RWPE2 (cell line): ENCODE measurements around the gene SH2B2.

Experiments
- ATAC-seq: fragments of 200-7000 bp; cut with Tn5 transposase; 3 replicates; pipeline ENCODE4 v1.9.1; 2021; ENCODE audit warnings: low read depth
- DNase-seq: peaks from one replicate; pipeline ENCODE4 v3.0.0-alpha.2; 2020; ENCODE audit warnings: low spot score
- H3K27ac ChIP-seq: fragments of 450-650 bp; 2 replicates; pipeline ENCODE4 v1.5.1; 2017; ENCODE audit warnings: mild to moderate bottlenecking; ENCODE audit not compliant: poor library complexity, severe bottlenecking
- H3K27me3 ChIP-seq: fragments of 250-450 bp; sonication (Bioruptor Pico); 2 replicates; pipeline ENCODE4 v1.5.1; 2021; ENCODE audit warnings: mild to moderate bottlenecking, moderate library complexity; ENCODE audit not compliant: insufficient read depth, poor library complexity, severe bottlenecking
- H3K36me3 ChIP-seq: fragments of 250-450 bp; sonication (Bioruptor Pico); 2 replicates; pipeline ENCODE4 v1.5.1; 2020; ENCODE audit warnings: low read depth, mild to moderate bottlenecking, moderate library complexity
- H3K4me1 ChIP-seq: fragments of 250-450 bp; sonication (Bioruptor Pico); 2 replicates; pipeline ENCODE4 v1.5.1; 2021; ENCODE audit warnings: mild to moderate bottlenecking, moderate library complexity; ENCODE audit not compliant: insufficient read depth, poor library complexity, severe bottlenecking
- H3K4me3 ChIP-seq: fragments of 250-450 bp; sonication (Bioruptor Pico); 2 replicates; pipeline ENCODE4 v1.5.1; 2021; ENCODE audit warnings: mild to moderate bottlenecking, moderate library complexity; ENCODE audit not compliant: severe bottlenecking
- H3K9me3 ChIP-seq: fragments of 250-450 bp; sonication (Bioruptor Pico); 2 replicates; pipeline ENCODE4 v1.5.1; 2021; ENCODE audit warnings: mild to moderate bottlenecking, moderate library complexity; ENCODE audit not compliant: severe bottlenecking
- TF ChIP-seq, protein P1 (sequence below): fragments of 450-650 bp; IDR thresholded peaks from one replicate; pipeline ENCODE4 v1.5.1; 2017; ENCODE audit warnings: mild to moderate bottlenecking, moderate library complexity; ENCODE audit not compliant: poor library complexity, severe bottlenecking

Gene SH2B2

DNA sequence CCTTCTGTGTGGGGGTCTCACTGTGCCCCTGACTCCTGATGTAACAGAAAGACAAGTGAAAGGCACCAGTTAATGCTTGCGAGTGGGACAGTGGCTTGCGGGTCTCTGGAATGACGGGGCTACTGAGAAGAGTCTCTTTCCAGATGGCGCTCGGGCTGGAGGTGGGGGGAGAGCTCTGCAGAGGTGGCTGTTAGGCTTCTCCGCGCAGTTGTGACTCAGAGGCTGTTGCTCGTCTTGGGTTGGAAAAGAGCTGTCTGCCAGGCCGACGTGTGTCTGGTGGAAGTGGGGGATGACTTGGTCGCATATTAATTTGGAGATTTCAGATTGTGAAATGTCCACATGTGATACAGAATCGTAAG lies 27.9 kb upstream of the SH2B2 start:
- Histone ChIP-seq H3K4me1 (no peaks in the 10 kb centered on the region), H3K9me3 (no peaks in the 10 kb centered on the region), H3K36me3 (no peaks in the 10 kb centered on the region), H3K4me3 (no peak overlapping the region), H3K27ac (no peak overlapping the region), H3K27me3 (no peaks in the 10 kb centered on the region)
- ATAC-seq = no peak
- TF ChIP-seq, protein P1, sequence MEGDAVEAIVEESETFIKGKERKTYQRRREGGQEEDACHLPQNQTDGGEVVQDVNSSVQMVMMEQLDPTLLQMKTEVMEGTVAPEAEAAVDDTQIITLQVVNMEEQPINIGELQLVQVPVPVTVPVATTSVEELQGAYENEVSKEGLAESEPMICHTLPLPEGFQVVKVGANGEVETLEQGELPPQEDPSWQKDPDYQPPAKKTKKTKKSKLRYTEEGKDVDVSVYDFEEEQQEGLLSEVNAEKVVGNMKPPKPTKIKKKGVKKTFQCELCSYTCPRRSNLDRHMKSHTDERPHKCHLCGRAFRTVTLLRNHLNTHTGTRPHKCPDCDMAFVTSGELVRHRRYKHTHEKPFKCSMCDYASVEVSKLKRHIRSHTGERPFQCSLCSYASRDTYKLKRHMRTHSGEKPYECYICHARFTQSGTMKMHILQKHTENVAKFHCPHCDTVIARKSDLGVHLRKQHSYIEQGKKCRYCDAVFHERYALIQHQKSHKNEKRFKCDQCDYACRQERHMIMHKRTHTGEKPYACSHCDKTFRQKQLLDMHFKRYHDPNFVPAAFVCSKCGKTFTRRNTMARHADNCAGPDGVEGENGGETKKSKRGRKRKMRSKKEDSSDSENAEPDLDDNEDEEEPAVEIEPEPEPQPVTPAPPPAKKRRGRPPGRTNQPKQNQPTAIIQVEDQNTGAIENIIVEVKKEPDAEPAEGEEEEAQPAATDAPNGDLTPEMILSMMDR = no peak
- no peak for DNase-seq

DNA sequence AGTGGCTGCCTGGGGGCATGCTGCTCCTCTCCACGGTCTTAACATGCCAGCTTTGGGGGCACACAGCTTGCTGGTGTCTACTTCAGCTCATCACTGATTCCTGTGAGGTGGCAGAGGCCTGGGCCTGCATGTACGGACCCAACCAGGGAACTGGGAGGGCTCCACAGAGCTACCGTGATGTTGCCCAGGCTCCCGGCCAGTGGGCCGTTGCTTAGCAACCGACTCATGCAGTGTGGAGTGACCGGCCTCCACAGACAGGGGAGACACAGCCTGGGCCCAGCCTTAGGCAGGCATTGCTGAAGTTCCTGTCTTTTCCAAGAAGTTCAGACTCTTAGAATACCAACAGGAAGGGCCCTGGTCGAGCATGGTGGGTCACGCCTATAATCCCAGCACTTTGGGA lies 25.8 kb upstream of the SH2B2 start:
- TF ChIP-seq, protein P1 = no peak
- H3K27ac ChIP-seq = no peak overlapping the region
- no peaks in the 10 kb centered on the region for H3K27me3 ChIP-seq
- no peaks in the 10 kb centered on the region for H3K4me1 ChIP-seq
- DNase-seq (no peak), ATAC-seq (no peak)
- no peaks in the 10 kb centered on the region for H3K9me3 ChIP-seq
- no peak overlapping the region for H3K4me3 ChIP-seq
- no peaks in the 10 kb centered on the region for H3K36me3 ChIP-seq

DNA sequence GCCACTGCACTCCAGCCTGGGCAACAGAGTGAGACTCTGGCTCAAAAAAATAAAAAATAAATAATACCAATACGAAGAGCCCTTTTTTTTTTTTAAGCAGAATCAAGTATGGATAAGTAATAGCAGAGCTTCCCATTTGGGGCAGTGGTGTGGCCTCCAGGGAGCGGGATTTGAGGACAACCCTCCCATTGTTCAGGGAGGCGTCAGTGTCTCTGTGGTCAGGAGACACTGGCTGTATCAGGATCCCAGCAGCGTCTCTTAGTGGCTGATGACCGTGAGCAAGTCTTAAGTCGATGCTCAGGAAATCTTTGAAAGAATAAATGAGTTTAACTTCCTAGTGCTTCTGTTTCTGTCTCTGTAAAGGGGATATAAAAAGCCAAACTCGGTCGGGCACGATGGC lies 25.2 kb upstream of the SH2B2 start:
- no peaks in the 10 kb centered on the region for H3K4me1 ChIP-seq
- no peaks in the 10 kb centered on the region for H3K27me3 ChIP-seq
- no peak overlapping the region for H3K4me3 ChIP-seq
- ATAC-seq (no peak), DNase-seq (no peak)
- no peak overlapping the region for H3K27ac ChIP-seq
- TF ChIP-seq, protein P1 = no peak
- no peaks in the 10 kb centered on the region for H3K36me3 ChIP-seq
- H3K9me3 ChIP-seq = no peaks in the 10 kb centered on the region

DNA sequence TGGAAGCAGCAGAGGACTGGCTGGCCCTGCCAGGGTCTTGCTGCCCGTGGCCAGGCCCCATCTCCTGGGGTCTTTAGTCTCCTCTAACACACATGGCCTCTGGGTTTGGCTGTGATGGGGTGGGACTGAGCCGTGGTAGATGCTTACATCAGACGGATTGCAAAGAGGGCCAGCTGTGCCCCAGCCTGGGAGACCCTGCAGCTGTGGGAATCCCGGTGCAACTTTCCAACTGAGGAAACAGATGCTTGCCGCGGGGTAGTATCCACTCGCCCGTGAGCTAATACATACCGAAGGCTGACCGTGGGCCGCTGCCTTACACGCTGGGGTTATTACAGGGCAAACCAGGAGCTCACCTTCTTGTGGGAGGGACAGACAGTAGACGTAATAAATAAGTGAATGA lies 24.1 kb upstream of the SH2B2 start:
- Histone ChIP-seq H3K9me3 (no peaks in the 10 kb centered on the region), H3K4me3 (no peak overlapping the region), H3K36me3 (no peaks in the 10 kb centered on the region), H3K4me1 (no peaks in the 10 kb centered on the region), H3K27me3 (no peaks in the 10 kb centered on the region), H3K27ac (no peak overlapping the region)
- ATAC-seq (no peak), DNase-seq (no peak)
- TF ChIP-seq, protein P1 = no peak

DNA sequence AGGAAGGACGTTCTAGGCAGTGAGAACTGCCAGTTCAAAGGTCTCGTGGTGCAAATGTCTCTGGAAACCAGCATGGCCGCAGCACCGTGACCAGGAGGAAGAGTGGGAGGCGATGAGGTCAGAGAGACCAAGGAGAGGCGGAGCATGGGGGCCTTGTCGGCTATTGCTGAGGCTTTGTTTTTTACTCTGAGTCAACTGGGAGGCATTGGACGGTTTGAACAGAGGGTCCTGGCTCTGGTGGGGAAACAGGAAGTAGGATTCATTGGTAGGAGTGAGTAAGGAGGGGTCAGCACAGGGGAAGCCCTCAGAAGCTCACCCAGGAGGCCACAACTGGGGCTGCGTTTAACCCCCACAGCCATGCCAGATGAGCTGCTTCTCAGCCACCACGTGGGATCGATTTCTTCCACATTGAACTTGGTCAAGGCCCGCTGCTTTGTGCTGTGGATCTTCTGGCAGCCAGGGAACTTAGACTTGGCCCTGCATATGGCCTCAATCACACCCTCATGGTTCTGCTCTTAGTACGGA lies 22.2 kb upstream of the SH2B2 start:
- Histone ChIP-seq H3K27me3 (no peaks in the 10 kb centered on the region), H3K9me3 (no peaks in the 10 kb centered on the region), H3K4me3 (no peak overlapping the region), H3K27ac (no peak overlapping the region), H3K4me1 (no peaks in the 10 kb centered on the region), H3K36me3 (no peaks in the 10 kb centered on the region)
- DNase-seq = no peak
- TF ChIP-seq, protein P1 = no peak
- ATAC-seq = no peak
